Urinary bladder (tissue), 4 donors: Measurements from ENCODE around the gene ABCC2. TPM values are rescaled to one million over a fixed set of nuclear protein-coding genes. Genes with fewer than 3 reads are reported as not detected.
A peak's percentile ranks its signal among the peaks of the same experiment; 100 is the strongest.

Experiments used
- DNase-seq: peaks from one replicate; pipeline ENCODE4 v3.0.0-alpha.2; 2015; ENCODE audit errors: extremely low spot score
- H3K27ac ChIP-seq: one replicate; pipeline ENCODE4 v1.5.1; 2013; ENCODE audit warnings: low read depth, mild to moderate bottlenecking, moderate library complexity
- H3K36me3 ChIP-seq: one replicate; pipeline ENCODE4 v1.6.1; 2013; ENCODE audit warnings: mild to moderate bottlenecking, moderate library complexity; ENCODE audit not compliant: insufficient read depth
- H3K4me1 ChIP-seq: one replicate; pipeline ENCODE4 v1.6.1; 2013; ENCODE audit warnings: mild to moderate bottlenecking, moderate library complexity; ENCODE audit not compliant: insufficient read depth
- H3K4me3 ChIP-seq: one replicate; pipeline ENCODE4 v1.5.1; 2013; ENCODE audit warnings: low read depth, low read length
- WGBS: extraction: QIAGEN DNeasy Blood & Tissue Kit; methylation state at CpG from one replicate; pipeline ENCODE4 v1.1.7; 2013; 5-methylcytosine and 5-hydroxymethylcytosine counted together
- polyA plus RNA-seq: library from polyadenylated mRNA; stranded (reverse); fragments of 200-250 nt; gene quantifications from one replicate; pipeline ENCODE4 v1.2.3, GENCODE V29; 2013
- total RNA-seq: library from RNA; depleted of rRNA; stranded (reverse); fragments of >200 nt; gene quantifications from one replicate; pipeline ENCODE4 v1.2.3, GENCODE V29; 2014
- donor health status: healthy with polysubstance abuse.
- donor health status: healthy.

Gene ABCC2
- total and polyA plus RNA-seq, 2 donors = 2.3 to 2.4 TPM

DNA sequence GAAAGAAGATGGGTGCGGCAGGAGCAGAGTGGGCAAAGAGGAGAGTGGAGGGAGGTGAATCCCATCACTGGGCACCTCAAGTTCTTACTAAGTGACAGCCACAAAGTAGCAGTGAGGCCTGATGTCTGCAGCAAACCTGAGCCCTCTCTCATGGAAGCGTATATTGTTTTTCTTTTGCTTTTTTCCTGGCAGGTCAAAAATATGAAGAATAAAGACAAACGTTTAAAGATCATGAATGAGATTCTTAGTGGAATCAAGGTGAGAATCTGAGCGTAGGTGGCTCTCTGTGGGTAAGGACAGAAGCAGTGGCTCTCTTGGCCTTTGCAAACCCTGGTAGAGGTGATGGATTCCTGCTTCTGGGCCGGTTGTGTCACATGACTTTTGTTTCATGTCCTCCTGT lies 22.8 kb downstream of the ABCC2 start:
- WGBS = 88% methylated on average over 5 of the region's 5 CpGs
- no peaks in the 10 kb centered on the region for H3K36me3 ChIP-seq

DNA sequence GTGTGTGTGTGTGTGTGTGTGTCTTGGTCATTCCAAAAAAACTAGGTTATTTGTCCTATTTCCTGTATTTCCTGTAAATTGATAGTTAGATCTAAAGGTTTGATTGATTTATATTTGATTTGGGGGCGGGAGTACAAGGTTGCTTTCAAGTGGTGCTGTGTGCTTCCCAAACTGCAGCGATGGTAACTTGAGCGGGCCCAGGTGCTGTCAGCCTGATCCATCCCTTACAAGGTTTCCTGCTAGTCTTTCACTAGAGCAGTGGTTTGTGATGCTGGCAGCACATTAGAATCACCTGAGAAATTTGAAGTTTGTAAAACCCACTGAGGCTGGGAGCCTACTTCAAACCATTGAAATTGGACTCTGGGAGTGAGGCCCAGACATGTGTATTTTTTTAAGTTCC lies 23.7 kb downstream of the ABCC2 start:
- Histone ChIP-seq H3K27ac (no peak overlapping the region), H3K36me3 (no peaks in the 10 kb centered on the region), H3K4me1 (peaks cover 1% of the 10 kb centered on the region), H3K4me3 (no peak overlapping the region)
- WGBS = 64% methylated on average over 3 of the region's 3 CpGs
- DNase-seq = no peak

More for the DNA sequence above, 22.8 kb downstream of the ABCC2 start:
- no peak for DNase-seq
- Histone ChIP-seq H3K27ac (no peak overlapping the region), H3K4me1 (peaks cover 1% of the 10 kb centered on the region), H3K4me3 (no peak overlapping the region)

DNA sequence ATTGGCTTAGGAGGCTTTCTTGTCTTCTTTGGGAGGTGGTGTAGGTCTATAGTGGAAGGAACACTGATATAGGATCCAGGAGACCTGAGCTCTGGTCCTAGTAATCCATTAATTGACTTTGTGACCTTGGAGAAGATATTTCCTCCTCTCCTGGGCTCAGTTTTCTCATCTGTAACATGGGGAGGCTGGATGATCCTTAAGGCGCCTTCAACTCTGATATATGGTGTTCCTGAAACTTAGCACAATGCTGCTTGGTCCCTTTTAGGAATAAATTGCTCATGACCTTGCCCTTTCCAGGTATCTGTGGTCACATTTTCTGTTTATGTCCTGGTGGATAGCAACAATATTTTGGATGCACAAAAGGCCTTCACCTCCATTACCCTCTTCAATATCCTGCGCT lies 25.3 kb downstream of the ABCC2 start:
- H3K36me3 ChIP-seq = no peaks in the 10 kb centered on the region
- H3K4me3 ChIP-seq = no peak overlapping the region
- peaks cover 1% of the 10 kb centered on the region for H3K4me1 ChIP-seq
- over 99% methylated on average over 2 of the region's 2 CpGs for WGBS
- peak overlapping the region; percentile 67 for H3K27ac ChIP-seq
- DNase-seq = no peak

DNA sequence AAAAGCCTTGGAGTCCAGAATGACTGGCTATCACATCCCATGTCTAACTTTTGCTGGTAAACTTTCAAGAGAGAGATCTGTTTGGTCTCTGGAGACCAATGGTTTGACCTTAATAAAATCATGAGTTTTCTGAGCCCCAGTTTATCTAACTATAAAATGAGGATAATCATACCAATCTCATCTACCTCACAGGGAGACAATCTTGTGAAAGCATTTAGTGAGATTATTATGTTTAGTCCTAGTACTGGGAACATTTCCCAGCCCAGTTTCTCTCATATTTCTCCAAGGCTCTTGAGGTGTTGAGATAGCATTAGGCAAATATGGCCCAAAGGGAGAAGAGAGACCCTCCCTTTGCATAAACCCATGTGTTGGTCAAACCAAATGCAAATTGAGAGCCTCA lies 25.8 kb downstream of the ABCC2 start:
- no peak overlapping the region for H3K27ac ChIP-seq
- no peak overlapping the region for H3K4me3 ChIP-seq
- H3K4me1 ChIP-seq = peaks cover 1% of the 10 kb centered on the region
- H3K36me3 ChIP-seq = no peaks in the 10 kb centered on the region
- DNase-seq = no peak

DNA sequence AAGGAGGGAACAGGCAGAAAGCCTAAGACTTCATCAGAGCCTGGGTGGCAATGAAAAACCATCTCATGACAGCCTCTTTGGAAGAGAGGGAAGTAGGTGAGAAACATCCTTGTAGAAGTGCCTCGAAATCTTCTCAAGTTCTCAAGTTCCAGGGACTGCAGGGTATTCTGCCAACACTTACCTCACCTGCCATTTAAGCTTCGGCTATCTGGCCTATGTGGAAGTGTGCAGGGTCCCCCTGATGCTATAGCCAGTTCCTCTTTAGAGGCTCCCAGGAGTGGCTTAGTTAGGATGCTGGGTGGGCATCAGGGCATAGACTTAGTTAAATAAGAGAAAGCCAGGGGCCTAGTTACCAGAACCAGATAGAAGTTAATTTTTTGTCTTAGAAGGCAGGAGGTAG lies 27.0 kb downstream of the ABCC2 start:
- Histone ChIP-seq H3K36me3 (no peaks in the 10 kb centered on the region), H3K4me1 (peaks cover 1% of the 10 kb centered on the region), H3K27ac (peak overlapping the region; percentile 67), H3K4me3 (no peak overlapping the region)
- DNase-seq = no peak
- 80% methylated on average over 2 of the region's 2 CpGs for WGBS

DNA sequence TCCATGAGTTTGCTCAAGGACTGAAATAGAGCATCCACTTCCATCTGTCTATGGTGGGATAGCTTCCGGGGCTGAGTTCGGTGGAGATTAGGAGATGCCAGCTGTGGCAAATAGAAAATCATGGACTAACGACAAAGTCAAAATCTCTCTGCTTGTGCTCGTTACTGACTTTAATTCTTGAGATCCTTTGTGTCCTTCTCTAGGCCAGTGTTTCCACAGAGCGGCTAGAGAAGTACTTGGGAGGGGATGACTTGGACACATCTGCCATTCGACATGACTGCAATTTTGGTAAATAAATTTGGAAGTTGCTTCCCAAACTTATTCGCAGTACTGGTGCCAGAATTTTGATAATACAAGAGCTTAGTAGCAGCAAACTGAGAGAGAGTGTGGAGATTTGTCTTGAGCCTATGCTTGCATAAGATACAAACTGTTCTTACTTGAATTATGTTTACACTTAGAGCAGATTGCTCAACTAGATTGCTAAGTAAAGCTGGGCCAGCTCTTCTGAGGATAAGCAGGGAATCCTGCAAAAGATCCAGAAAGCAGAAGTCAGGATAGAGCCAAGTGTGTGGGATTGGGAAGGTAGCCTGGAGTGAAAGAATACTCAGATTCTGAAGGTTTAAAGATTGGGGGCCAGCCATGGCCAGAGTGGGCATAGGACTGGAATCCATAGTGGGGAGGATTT lies 27.6 kb downstream of the ABCC2 start:
- WGBS = 53% methylated on average over 7 of the region's 7 CpGs
- DNase-seq = no peak
- H3K27ac ChIP-seq = peak overlapping the region; percentile 67
- H3K36me3 ChIP-seq = no peaks in the 10 kb centered on the region
- H3K4me3 ChIP-seq = no peak overlapping the region
- H3K4me1 ChIP-seq = peaks cover 1% of the 10 kb centered on the region

DNA sequence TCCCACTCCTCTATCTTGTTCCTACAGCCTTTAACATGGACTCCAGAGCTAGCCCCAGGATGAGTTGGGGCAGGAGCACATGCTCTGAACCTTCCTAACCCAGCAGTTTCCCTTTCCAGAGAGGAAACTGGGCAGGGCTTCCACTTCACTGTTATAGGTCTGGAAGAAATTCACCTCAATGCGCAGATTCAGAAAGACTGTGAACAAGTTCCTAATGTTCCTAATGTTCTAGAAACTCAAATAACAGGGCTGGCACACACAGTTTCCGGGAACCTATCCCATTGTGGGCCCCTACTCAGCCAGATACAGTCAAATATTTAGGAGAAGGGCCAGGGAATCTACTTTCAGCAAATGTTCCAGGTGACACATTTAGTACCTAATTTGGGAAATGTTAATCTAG lies 29.7 kb downstream of the ABCC2 start:
- peaks cover 1% of the 10 kb centered on the region for H3K4me1 ChIP-seq
- H3K4me3 ChIP-seq = no peak overlapping the region
- H3K27ac ChIP-seq = no peak overlapping the region
- DNase-seq = no peak
- 90% methylated on average over 2 of the region's 2 CpGs for WGBS
- H3K36me3 ChIP-seq = no peaks in the 10 kb centered on the region

DNA sequence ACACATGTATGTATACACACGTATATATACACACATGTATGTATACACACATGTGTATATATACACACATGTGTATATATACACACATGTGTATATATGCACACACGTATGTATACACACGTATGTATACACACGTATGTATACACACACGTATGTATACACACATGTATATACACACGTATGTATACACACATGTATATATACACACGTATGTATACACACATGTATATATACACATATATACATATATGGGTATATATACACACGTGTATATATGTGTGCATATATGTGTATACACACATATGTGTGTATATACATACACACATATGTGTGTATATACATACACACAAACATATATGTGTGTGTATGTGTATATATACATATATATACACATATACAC lies 31.7 kb downstream of the ABCC2 start:
- Histone ChIP-seq H3K4me1 (no peaks in the 10 kb centered on the region), H3K36me3 (no peaks in the 10 kb centered on the region), H3K4me3 (no peak overlapping the region), H3K27ac (no peak overlapping the region)
- no peak for DNase-seq
- WGBS = 88% methylated on average over 8 of the region's 8 CpGs

DNA sequence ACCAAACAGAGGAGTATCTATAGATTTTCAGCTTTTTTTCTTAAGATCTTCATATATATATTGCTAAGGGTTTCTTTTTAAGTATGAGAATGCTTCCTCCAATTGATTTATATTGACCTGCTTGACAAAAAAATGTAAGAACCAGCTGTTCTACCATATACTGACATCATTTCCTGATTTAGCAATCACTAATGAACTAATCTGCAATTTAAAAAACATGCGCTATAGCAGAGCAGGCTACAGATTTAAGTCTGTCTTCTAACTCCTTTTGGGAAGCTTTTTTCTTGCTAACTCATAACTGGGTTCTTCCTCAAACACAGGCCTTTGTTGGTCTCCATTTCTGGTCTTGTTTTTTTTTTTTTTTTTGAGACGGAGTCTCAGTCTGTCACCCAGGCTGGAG lies 33.2 kb downstream of the ABCC2 start:
- Histone ChIP-seq H3K36me3 (no peaks in the 10 kb centered on the region), H3K27ac (no peak overlapping the region), H3K4me1 (no peaks in the 10 kb centered on the region), H3K4me3 (no peak overlapping the region)
- no peak for DNase-seq
- WGBS = 94% methylated on average over 2 of the region's 2 CpGs

DNA sequence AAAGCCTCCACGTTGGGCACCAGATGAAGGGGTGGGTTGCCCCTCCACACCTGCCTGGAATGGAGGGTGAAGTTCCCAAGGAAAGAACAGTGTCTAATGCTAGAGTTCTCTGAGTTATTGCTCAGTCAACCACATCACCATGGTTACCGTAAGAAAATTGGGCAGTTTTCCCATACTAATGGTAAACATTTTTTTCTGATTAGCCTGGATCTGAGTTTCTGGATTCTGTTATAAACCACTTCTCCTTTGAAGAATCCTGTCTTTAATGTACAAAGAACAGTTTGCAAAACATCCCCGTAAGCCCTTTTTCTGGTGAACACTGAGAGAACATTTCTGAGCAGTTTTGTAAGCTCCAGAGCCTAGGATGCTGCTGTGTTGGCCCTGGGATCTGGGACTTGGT lies 45.5 kb downstream of the ABCC2 start:
- H3K27ac ChIP-seq = no peak overlapping the region
- no peak for DNase-seq
- WGBS = 82% methylated on average over 3 of the region's 3 CpGs
- H3K36me3 ChIP-seq = no peaks in the 10 kb centered on the region
- peaks cover 1% of the 10 kb centered on the region for H3K4me1 ChIP-seq
- H3K4me3 ChIP-seq = no peak overlapping the region

DNA sequence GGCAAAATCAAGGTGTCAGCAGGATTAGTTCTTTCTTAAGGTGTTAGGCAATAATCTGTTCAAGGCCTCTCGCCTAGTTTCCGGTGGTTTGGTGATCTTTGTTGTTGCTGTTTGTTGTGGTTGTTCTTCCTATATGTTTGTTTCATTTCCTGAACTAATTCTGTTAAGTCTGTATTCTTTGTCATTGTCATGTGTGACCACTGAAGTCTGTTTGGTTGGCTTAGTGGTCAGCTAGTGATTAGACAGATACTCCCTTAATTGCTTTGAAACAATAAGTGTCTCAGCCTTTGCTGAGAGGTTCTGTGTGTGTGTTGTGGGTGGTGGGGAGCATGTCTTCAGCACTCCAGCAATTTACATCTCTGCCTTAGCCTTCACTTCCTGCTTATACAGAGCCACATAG lies 46.0 kb downstream of the ABCC2 start:
- peaks cover 1% of the 10 kb centered on the region for H3K4me1 ChIP-seq
- H3K27ac ChIP-seq = no peak overlapping the region
- no peak for DNase-seq
- H3K4me3 ChIP-seq = no peak overlapping the region
- H3K36me3 ChIP-seq = no peaks in the 10 kb centered on the region
- 92% methylated on average over 2 of the region's 2 CpGs for WGBS

DNA sequence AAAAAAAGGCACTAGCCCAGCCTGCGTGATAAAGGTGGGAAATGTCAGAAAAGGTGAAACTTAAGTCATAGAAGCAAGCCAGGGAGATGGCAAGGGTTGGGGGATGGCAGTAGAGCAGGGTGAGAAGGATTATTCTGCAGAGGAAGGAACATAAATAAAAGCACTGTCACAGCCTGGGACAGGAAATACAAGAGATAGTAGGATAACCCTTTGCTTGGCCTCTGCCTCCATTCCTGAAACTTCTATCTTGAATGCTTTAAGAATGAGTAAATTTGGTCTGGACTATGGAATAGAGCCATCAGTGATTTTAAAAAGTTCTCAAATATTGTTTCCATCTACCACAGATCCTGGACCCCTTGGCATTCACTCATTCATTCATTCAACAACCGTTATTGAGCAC lies 50.0 kb downstream of the ABCC2 start:
- no peak overlapping the region for H3K4me3 ChIP-seq
- no peak overlapping the region for H3K27ac ChIP-seq
- DNase-seq = no peak
- 82% methylated on average over 2 of the region's 2 CpGs for WGBS
- H3K4me1 ChIP-seq = peaks cover 1% of the 10 kb centered on the region
- H3K36me3 ChIP-seq = no peaks in the 10 kb centered on the region

DNA sequence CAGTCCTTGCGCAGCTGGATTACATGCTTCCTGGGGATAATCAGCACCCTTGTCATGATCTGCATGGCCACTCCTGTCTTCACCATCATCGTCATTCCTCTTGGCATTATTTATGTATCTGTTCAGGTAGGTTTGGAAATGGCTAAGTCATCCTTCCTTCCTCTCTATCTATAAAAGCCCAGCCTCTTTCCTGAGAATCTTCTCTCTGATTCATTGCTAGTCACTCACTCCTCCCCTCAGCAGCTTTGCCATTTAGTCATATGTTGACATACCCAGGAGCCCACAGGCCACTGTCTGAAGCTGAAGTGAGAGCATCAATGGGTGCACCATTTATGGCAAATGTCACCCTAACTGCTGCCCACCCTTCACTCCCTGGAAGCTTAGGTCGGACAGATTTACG lies 52.0 kb downstream of the ABCC2 start:
- WGBS = 90% methylated on average over 4 of the region's 4 CpGs
- Histone ChIP-seq H3K4me1 (peaks cover 1% of the 10 kb centered on the region), H3K4me3 (no peak overlapping the region), H3K27ac (no peak overlapping the region), H3K36me3 (no peaks in the 10 kb centered on the region)
- no peak for DNase-seq

DNA sequence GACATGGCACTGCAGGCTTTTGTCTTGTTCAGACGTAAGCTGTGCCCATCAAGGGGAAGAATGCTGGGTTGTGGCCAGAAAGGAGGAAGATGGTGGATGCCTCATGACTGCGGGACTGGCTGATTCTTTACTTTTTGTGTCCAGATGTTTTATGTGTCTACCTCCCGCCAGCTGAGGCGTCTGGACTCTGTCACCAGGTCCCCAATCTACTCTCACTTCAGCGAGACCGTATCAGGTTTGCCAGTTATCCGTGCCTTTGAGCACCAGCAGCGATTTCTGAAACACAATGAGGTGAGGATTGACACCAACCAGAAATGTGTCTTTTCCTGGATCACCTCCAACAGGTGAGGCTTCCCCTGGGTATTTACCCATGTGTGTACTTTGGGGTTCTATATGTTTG lies 53.5 kb downstream of the ABCC2 start:
- 69% methylated on average over 8 of the region's 8 CpGs for WGBS
- Histone ChIP-seq H3K4me1 (peaks cover 1% of the 10 kb centered on the region), H3K27ac (no peak overlapping the region), H3K36me3 (no peaks in the 10 kb centered on the region), H3K4me3 (no peak overlapping the region)
- no peak for DNase-seq

DNA sequence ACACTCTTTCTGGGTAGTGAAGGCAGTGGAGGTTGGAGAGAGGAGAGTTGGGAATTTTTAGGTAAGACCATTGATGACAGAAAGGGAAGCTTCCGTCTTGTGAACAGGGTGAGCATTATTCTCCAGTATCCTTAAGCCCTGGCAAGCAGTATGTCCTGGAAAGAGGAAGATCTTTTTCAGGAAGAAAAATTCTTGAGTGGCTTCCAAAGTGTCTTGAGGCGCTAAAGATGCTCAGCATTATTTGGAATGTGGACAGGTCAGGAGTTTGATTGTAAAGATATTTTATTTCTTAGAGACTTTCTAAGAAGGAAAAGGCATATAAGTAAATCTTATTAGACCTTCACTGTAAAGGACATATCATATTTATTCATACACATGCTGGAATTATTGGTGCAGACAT lies 54.3 kb downstream of the ABCC2 start:
- Histone ChIP-seq H3K36me3 (no peaks in the 10 kb centered on the region), H3K27ac (no peak overlapping the region), H3K4me1 (peaks cover 1% of the 10 kb centered on the region), H3K4me3 (no peak overlapping the region)
- no peak for DNase-seq
- WGBS = 45% methylated on average over 2 of the region's 2 CpGs
